Vagina (tissue), 2 donors: ENCODE data around the gene DNAJC12. TPM values are rescaled to one million over a fixed set of nuclear protein-coding genes. Genes with fewer than 3 reads are reported as not detected.
"Not testable (repeated sequence)": the region's sequence is repeated elsewhere in the genome, so short reads cannot be mapped to it uniquely, and the experiment has no call there.

Experiments
- DNase-seq, 2 donors: peaks; one replicate each; pipeline ENCODE4 v3.0.0-alpha.2; 2017; ENCODE audit errors: extremely low spot score in 2 of 2
- H3K27ac ChIP-seq: fragments of 200-600 bp; sonication (generic); one replicate; pipeline ENCODE4 v1.5.1; 2019
- H3K27me3 ChIP-seq: fragments of 200-600 bp; sonication (generic); one replicate; pipeline ENCODE4 v1.5.1; 2019
- H3K36me3 ChIP-seq, 2 donors: fragments of 200-600 bp; sonication (generic); one replicate each; pipeline ENCODE4 v1.5.1; 2017 to 2019
- H3K4me1 ChIP-seq: fragments of 200-600 bp; sonication (generic); one replicate; pipeline ENCODE4 v1.5.1; 2019
- H3K4me3 ChIP-seq, 2 donors: fragments of 200-600 bp; sonication (generic); 1 replicate in 1 of 2; 2 replicates in 1 of 2; pipeline ENCODE4 v1.5.1; 2016 to 2019
- H3K9me3 ChIP-seq: fragments of 200-600 bp; sonication (generic); one replicate; pipeline ENCODE4 v1.5.1; 2019
- CTCF ChIP-seq, 3 experiments: fragments of 450-650 bp in 2 of 3; fragments of 200-600 bp in 1 of 3; sonication (generic) in 1 of 3; IDR thresholded peaks; one replicate each; pipeline ENCODE4 v1.5.1; 2017 to 2019; ENCODE audit warnings: antibody characterized with exemption in 3 of 3, mild to moderate bottlenecking in 2 of 3, moderate library complexity in 2 of 3
- POLR2A ChIP-seq, 2 donors: fragments of 450-650 bp; IDR thresholded peaks; one replicate each; pipeline ENCODE4 v1.6.1; 2017; ENCODE audit warnings: antibody characterized with exemption in 2 of 2, mild to moderate bottlenecking in 2 of 2, moderate library complexity in 2 of 2
- POLR2AphosphoS5 ChIP-seq, 2 donors: sonication (generic); formaldehyde crosslinking; IDR thresholded peaks; one replicate each; pipeline ENCODE4 v1.9.0; 2017; ENCODE audit warnings: antibody characterized with exemption in 2 of 2, mild to moderate bottlenecking in 2 of 2, low read depth in 1 of 2; ENCODE audit not compliant: insufficient read depth in 1 of 2
- intact Hi-C: fragments of 100-400 bp; cut with DNase I; formaldehyde crosslinking; loops from one replicate; pipeline ENCODE4 v1.15.1; 2023
- total RNA-seq: library from RNA; depleted of rRNA; stranded (reverse); fragments of >200 nt; gene quantifications from one replicate; pipeline ENCODE4 v1.2.3, GENCODE V29; 2016

The DNAJC12 gene
- total RNA-seq, 1 donor from 2014 or later: 2.7 TPM

- no peaks in the 10 kb centered on the region for H3K4me1 ChIP-seq
- intact Hi-C loops: no loop called here
- TF ChIP-seq CTCF (IDR thresholded peaks at IDR 0.05) (no peak), POLR2A (IDR thresholded peaks at IDR 0.05) (no peak), POLR2AphosphoS5 (IDR thresholded peaks at IDR 0.05; ENCODE audit: insufficient read depth in 1 of 2, low read depth in 1 of 2) (no peak)
These were observed 2.0 kb upstream of the DNAJC12 start for GRCh38 chr10:67839951-67840350.

GRCh38 chr10:67839511-67839910, 1.5 kb upstream of the DNAJC12 start:
- H3K36me3 ChIP-seq, H3K27me3 ChIP-seq, intact Hi-C loops, H3K27ac ChIP-seq, H3K9me3 ChIP-seq, H3K4me3 ChIP-seq, DNase-seq, H3K4me1 ChIP-seq: not testable (repeated sequence)

More at GRCh38 chr10:67839951-67840350, 2.0 kb upstream of the DNAJC12 start:
- no peak for DNase-seq
- Histone ChIP-seq H3K27ac (no peak overlapping the region), H3K9me3 (no peaks in the 10 kb centered on the region), H3K4me3 (no peak overlapping the region), H3K27me3 (no peaks in the 10 kb centered on the region), H3K36me3 (no peaks in the 10 kb centered on the region)

GRCh38 chr10:67836972-67837371, 1.0 kb downstream of the DNAJC12 start:
- intact Hi-C loops: no loop called here

GRCh38 chr10:67836488-67836887, 1.5 kb downstream of the DNAJC12 start:
- H3K9me3 ChIP-seq: no peaks in the 10 kb centered on the region
- no peak overlapping the region for H3K4me3 ChIP-seq
- intact Hi-C loops: no loop called here
- DNase-seq: no peak
- H3K27me3 ChIP-seq: no peaks in the 10 kb centered on the region
- no peak overlapping the region for H3K27ac ChIP-seq
- TF ChIP-seq POLR2AphosphoS5 (IDR thresholded peaks at IDR 0.05; ENCODE audit: insufficient read depth in 1 of 2, low read depth in 1 of 2): no peak
- no peak for TF ChIP-seq CTCF (IDR thresholded peaks at IDR 0.05)
- no peak for TF ChIP-seq POLR2A (IDR thresholded peaks at IDR 0.05)
- H3K4me1 ChIP-seq: no peaks in the 10 kb centered on the region
- H3K36me3 ChIP-seq: no peaks in the 10 kb centered on the region

More at GRCh38 chr10:67836972-67837371, 1.0 kb downstream of the DNAJC12 start:
- Histone ChIP-seq H3K36me3 (no peaks in the 10 kb centered on the region), H3K4me1 (no peaks in the 10 kb centered on the region), H3K27me3 (no peaks in the 10 kb centered on the region), H3K27ac (no peak overlapping the region), H3K4me3 (no peak overlapping the region), H3K9me3 (no peaks in the 10 kb centered on the region)
- TF ChIP-seq POLR2AphosphoS5 (IDR thresholded peaks at IDR 0.05; ENCODE audit: insufficient read depth in 1 of 2, low read depth in 1 of 2) (no peak), POLR2A (IDR thresholded peaks at IDR 0.05) (no peak), CTCF (IDR thresholded peaks at IDR 0.05) (no peak)
- DNase-seq: no peak

- not testable (repeated sequence) for H3K9me3 ChIP-seq, H3K4me3 ChIP-seq
These were observed 2.2 kb downstream of the DNAJC12 start for GRCh38 chr10:67835541-67836394.

GRCh38 chr10:67834375-67834774, 3.6 kb downstream of the DNAJC12 start:
- TF ChIP-seq CTCF (IDR thresholded peaks at IDR 0.05) (no peak), POLR2AphosphoS5 (IDR thresholded peaks at IDR 0.05; ENCODE audit: insufficient read depth in 1 of 2, low read depth in 1 of 2) (no peak), POLR2A (IDR thresholded peaks at IDR 0.05) (no peak)
- intact Hi-C loops: no loop called here
- Histone ChIP-seq H3K4me1 (no peaks in the 10 kb centered on the region), H3K27ac (no peak overlapping the region), H3K4me3 (no peak overlapping the region), H3K27me3 (no peaks in the 10 kb centered on the region), H3K9me3 (no peaks in the 10 kb centered on the region), H3K36me3 (no peaks in the 10 kb centered on the region)
- DNase-seq: no peak

More at GRCh38 chr10:67835541-67836394, 2.2 kb downstream of the DNAJC12 start:
- H3K27me3 ChIP-seq, H3K4me1 ChIP-seq, DNase-seq, H3K36me3 ChIP-seq, H3K27ac ChIP-seq, intact Hi-C loops: not testable (repeated sequence)
